Globus pallidus (tissue), 1 donor: ENCODE measurements around the gene NIPAL1.
"Not testable (repeated sequence)": the region's sequence is repeated elsewhere in the genome, so short reads cannot be mapped to it uniquely, and the experiment has no call there.

Experiments used
- DNase-seq: peaks from one replicate; pipeline ENCODE4 v3.0.0-alpha.2; 2015; ENCODE audit warnings: low spot score

Gene NIPAL1

GRCh38 chr4:48016141-48017107, at the start of gene NIPAL1, which contains the start of gene CNGA1:
Gene NIPAL1, plus strand, starts transcription at chr4:48016772. Its CDS starts 68 bp downstream, at chr4:48016840.
Gene CNGA1, minus strand, starts transcription at chr4:48016681. Its CDS starts 63,992 bp downstream, at chr4:47952689.
- peak; percentile 34 for DNase-seq

GRCh38 chr4:47968847-47969246, 47.7 kb upstream of the NIPAL1 start:
- no peak for DNase-seq

- peak; percentile 41 for DNase-seq
Observed at GRCh38 chr4:47972181-47972580, 44.4 kb upstream of the NIPAL1 start.

GRCh38 chr4:47972721-47973120, 43.9 kb upstream of the NIPAL1 start:
- no peak for DNase-seq

GRCh38 chr4:47974566-47974965, 42.0 kb upstream of the NIPAL1 start:
- DNase-seq = peak; percentile 25

GRCh38 chr4:47990145-47990544, 26.4 kb upstream of the NIPAL1 start:
- no peak for DNase-seq

- not testable (repeated sequence) for DNase-seq
Observed at GRCh38 chr4:47992475-47992874, 24.1 kb upstream of the NIPAL1 start.

- no peak for DNase-seq
Observed at GRCh38 chr4:47996021-47996420, 20.6 kb upstream of the NIPAL1 start.

- DNase-seq = no peak
Observed at GRCh38 chr4:48002267-48002666, 14.3 kb upstream of the NIPAL1 start.

GRCh38 chr4:48003568-48003967, 13.0 kb upstream of the NIPAL1 start:
- not testable (repeated sequence) for DNase-seq

- no peak for DNase-seq
Observed at GRCh38 chr4:48005781-48006180, 10.8 kb upstream of the NIPAL1 start.

GRCh38 chr4:48008021-48008596, 8.5 kb upstream of the NIPAL1 start:
- no peak for DNase-seq

- not testable (repeated sequence) for DNase-seq
Observed at GRCh38 chr4:48010906-48011305, 5.7 kb upstream of the NIPAL1 start.

GRCh38 chr4:48011722-48012121, 4.8 kb upstream of the NIPAL1 start:
- no peak for DNase-seq

GRCh38 chr4:48012824-48013223, 3.7 kb upstream of the NIPAL1 start:
- DNase-seq = no peak

- no peak for DNase-seq
Observed at GRCh38 chr4:48015216-48015615, 1.4 kb upstream of the NIPAL1 start.

- DNase-seq = no peak
Observed at GRCh38 chr4:48015678-48016077, 894 bp upstream of the NIPAL1 start.

GRCh38 chr4:48017108-48017571, 568 bp downstream of the NIPAL1 start:
- DNase-seq = no peak

GRCh38 chr4:48018112-48018511, 1.5 kb downstream of the NIPAL1 start:
- DNase-seq = no peak

GRCh38 chr4:48021100-48021499, 4.5 kb downstream of the NIPAL1 start:
- DNase-seq = no peak

- DNase-seq = no peak
Observed at GRCh38 chr4:48022192-48022799, 5.7 kb downstream of the NIPAL1 start.

GRCh38 chr4:48024522-48024921, 8.0 kb downstream of the NIPAL1 start:
- no peak for DNase-seq

GRCh38 chr4:48025005-48025404, 8.4 kb downstream of the NIPAL1 start:
- no peak for DNase-seq
